Measurements from ENCODE around the gene C6orf141.

GRCh38 chr6:49582529-49582928, 32.1 kb downstream of the C6orf141 start:
- TF ChIP-seq CTCF (IDR thresholded peaks at IDR 0.05) (no peak), POLR2A (IDR thresholded peaks at IDR 0.05) (no peak)

Data from uterus (tissue), 2 donors.